IMR-90 (cell line): ENCODE measurements around the gene MIB1.

Experiments used
- ELK1 ChIP-seq: fragments of 150-350 bp; IDR thresholded peaks from 2 replicates; pipeline ENCODE4 v1.6.1; 2016; ENCODE audit warnings: low read depth, mild to moderate bottlenecking, low read length, moderate library complexity, borderline replicate concordance
- MAZ ChIP-seq: IDR thresholded peaks from 2 replicates; pipeline ENCODE4 v1.6.1; 2012; ENCODE audit warnings: low read depth, mild to moderate bottlenecking, low read length, improper control_type of control experiment, moderate library complexity, borderline replicate concordance
- POLR2A ChIP-seq: IDR thresholded peaks from 2 replicates; pipeline ENCODE4 v1.6.1; 2012; ENCODE audit warnings: mild to moderate bottlenecking, low read depth, low read length
- RAD21 ChIP-seq: IDR thresholded peaks from 2 replicates; pipeline ENCODE4 v1.6.1; 2012; ENCODE audit warnings: low read length, improper control_type of control experiment
- TF ChIP-seq, protein P1 (sequence below): conservative IDR thresholded peaks from 2 replicates; pipeline ENCODE4 v1.5.1; 2012; ENCODE audit warnings: mild to moderate bottlenecking, low read depth, low read length, improper control_type of control experiment

GRCh38 chr18:21896732-21897336 is 156.2 kb downstream of the MIB1 start:
- TF ChIP-seq, protein P1, sequence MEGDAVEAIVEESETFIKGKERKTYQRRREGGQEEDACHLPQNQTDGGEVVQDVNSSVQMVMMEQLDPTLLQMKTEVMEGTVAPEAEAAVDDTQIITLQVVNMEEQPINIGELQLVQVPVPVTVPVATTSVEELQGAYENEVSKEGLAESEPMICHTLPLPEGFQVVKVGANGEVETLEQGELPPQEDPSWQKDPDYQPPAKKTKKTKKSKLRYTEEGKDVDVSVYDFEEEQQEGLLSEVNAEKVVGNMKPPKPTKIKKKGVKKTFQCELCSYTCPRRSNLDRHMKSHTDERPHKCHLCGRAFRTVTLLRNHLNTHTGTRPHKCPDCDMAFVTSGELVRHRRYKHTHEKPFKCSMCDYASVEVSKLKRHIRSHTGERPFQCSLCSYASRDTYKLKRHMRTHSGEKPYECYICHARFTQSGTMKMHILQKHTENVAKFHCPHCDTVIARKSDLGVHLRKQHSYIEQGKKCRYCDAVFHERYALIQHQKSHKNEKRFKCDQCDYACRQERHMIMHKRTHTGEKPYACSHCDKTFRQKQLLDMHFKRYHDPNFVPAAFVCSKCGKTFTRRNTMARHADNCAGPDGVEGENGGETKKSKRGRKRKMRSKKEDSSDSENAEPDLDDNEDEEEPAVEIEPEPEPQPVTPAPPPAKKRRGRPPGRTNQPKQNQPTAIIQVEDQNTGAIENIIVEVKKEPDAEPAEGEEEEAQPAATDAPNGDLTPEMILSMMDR = no peak
- TF ChIP-seq RAD21 (no peak), MAZ (no peak), POLR2A (no peak), ELK1 (no peak)
